B cell (primary cell): ENCODE measurements around the gene PRMT5. TPM values are rescaled to one million over a fixed set of nuclear protein-coding genes. Genes with fewer than 3 reads are reported as not detected.
A peak's percentile ranks its signal among the peaks of the same experiment; 100 is the strongest.

Experiments used
- ATAC-seq: fragments of 200-7000 bp; cut with Tn5 transposase; one replicate; pipeline ENCODE4 v1.10.0; 2021; ENCODE audit warnings: low read depth, mild to moderate bottlenecking, moderate number of reproducible peaks, moderate library complexity
- CTCF ChIA-PET: fragments of 350-600 bp; sonication (Branson Sonifier 250); formaldehyde crosslinking; loops from one replicate; lab custom pipeline; 2021; ENCODE audit warnings: antibody characterized with exemption, inconsistent platforms; lab: Charles Lee
- POLR2A ChIA-PET: fragments of 350-600 bp; sonication (Branson Sonifier 250); formaldehyde crosslinking; loops from one replicate; lab custom pipeline; 2021; ENCODE audit warnings: antibody characterized with exemption; lab: Charles Lee
- DNase-seq: peaks from one replicate; pipeline ENCODE4 v3.0.0; 2013
- H2AFZ ChIP-seq: 2 replicates; pipeline ENCODE4 v1.6.1; 2012; ENCODE audit warnings: mild to moderate bottlenecking, low read depth, low read length; ENCODE audit not compliant: insufficient read depth, poor library complexity, severe bottlenecking
- H3K27ac ChIP-seq, 2 donors: 1 replicate in 1 of 2; 2 replicates in 1 of 2; pipeline ENCODE4 v1.5.1; 2012 to 2013; ENCODE audit warnings: low read length in 2 of 2, mild to moderate bottlenecking in 2 of 2, moderate library complexity in 1 of 2
- H3K27me3 ChIP-seq, 4 experiments: fragments of 200-600 bp in 1 of 4; sonication (generic) in 1 of 4; replicated peaks in 1 of 4; 1 replicate in 2 of 4; 2 replicates in 2 of 4; pipeline versions ENCODE4 v1.6.1 to v1.7.0; 2013 to 2016; ENCODE audit warnings: low read length in 3 of 4, mild to moderate bottlenecking in 2 of 4, mixed read lengths in 1 of 4, moderate library complexity in 1 of 4; ENCODE audit not compliant: insufficient read depth in 4 of 4, control insufficient read depth in 3 of 4; ENCODE audit errors: control extremely low read depth in 1 of 4
- H3K36me3 ChIP-seq, 2 experiments: replicated peaks in 1 of 2; 1 replicate in 1 of 2; 2 replicates in 1 of 2; pipeline versions ENCODE4 v1.6.1 to v1.7.1; 2013; ENCODE audit warnings: low read length in 1 of 2; ENCODE audit not compliant: insufficient read depth in 2 of 2, control insufficient read depth in 1 of 2; ENCODE audit errors: control extremely low read depth in 1 of 2, extremely low read depth in 1 of 2
- H3K4me1 ChIP-seq, 2 donors: fragments of 200-600 bp in 1 of 2; sonication (generic) in 1 of 2; 1 replicate in 1 of 2; 2 replicates in 1 of 2; pipeline versions ENCODE4 v1.5.1 to v1.6.1; 2013 to 2017; ENCODE audit warnings: low read length in 2 of 2; ENCODE audit not compliant: control insufficient read depth in 2 of 2, insufficient read depth in 2 of 2
- H3K4me2 ChIP-seq: replicated peaks from 2 replicates; pipeline ENCODE3; 2012; ENCODE audit warnings: mild to moderate bottlenecking, low read depth, low read length; ENCODE audit not compliant: poor library complexity, severe bottlenecking
- H3K4me3 ChIP-seq, 5 experiments: fragments of 200-600 bp in 1 of 5; sonication (generic) in 1 of 5; 1 replicate in 3 of 5; 2 replicates in 2 of 5; pipeline versions ENCODE4 v1.5.1 to v1.7.0; 2011 to 2016; ENCODE audit warnings: low read length in 4 of 5, mild to moderate bottlenecking in 4 of 5, low read depth in 2 of 5, control low read depth in 1 of 5, moderate library complexity in 1 of 5; ENCODE audit not compliant: insufficient read depth in 1 of 5; ENCODE audit errors: control extremely low read depth in 1 of 5, extremely low read depth in 1 of 5
- H3K79me2 ChIP-seq: fragments of 200-600 bp; sonication (generic); one replicate; pipeline ENCODE4 v1.6.0; 2016; ENCODE audit warnings: low read length; ENCODE audit not compliant: control insufficient read depth, insufficient read depth
- H3K9ac ChIP-seq: fragments of 200-600 bp; sonication (generic); 2 replicates; pipeline ENCODE4 v1.6.1; 2017; ENCODE audit warnings: mild to moderate bottlenecking, low read length, moderate library complexity
- H3K9me3 ChIP-seq, 3 donors: one replicate each; pipeline versions ENCODE4 v1.6.1 to v1.7.1; 2013; ENCODE audit warnings: low read length in 2 of 3; ENCODE audit not compliant: control insufficient read depth in 2 of 3, insufficient read depth in 1 of 3; ENCODE audit errors: control extremely low read depth in 1 of 3
- H4K20me1 ChIP-seq: 2 replicates; pipeline ENCODE4 v1.6.0; 2012; ENCODE audit warnings: mild to moderate bottlenecking, low read length; ENCODE audit not compliant: insufficient read depth, control insufficient read depth, poor library complexity, severe bottlenecking
- H3K27ac Mint-ChIP-seq: one replicate; pipeline ENCODE4 v1.8.0; 2021; ENCODE audit warnings: mixed read lengths
- H3K27me3 Mint-ChIP-seq: one replicate; pipeline ENCODE4 v1.8.0; 2021; ENCODE audit warnings: mixed read lengths
- H3K4me1 Mint-ChIP-seq: one replicate; pipeline ENCODE4 v1.8.0; 2021; ENCODE audit warnings: mixed read lengths
- H3K4me3 Mint-ChIP-seq: one replicate; pipeline ENCODE4 v1.8.0; 2021; ENCODE audit warnings: mixed read lengths
- H3K9me3 Mint-ChIP-seq: one replicate; pipeline ENCODE4 v1.8.0; 2022; ENCODE audit warnings: mixed read lengths; ENCODE audit not compliant: insufficient read depth
- EZH2 ChIP-seq: IDR thresholded peaks from 2 replicates; pipeline ENCODE4 v1.6.1; 2012; ENCODE audit warnings: borderline replicate concordance, low read depth, mild to moderate bottlenecking, moderate library complexity, low read length; ENCODE audit not compliant: insufficient read depth, poor library complexity, severe bottlenecking
- WGBS: methylation state at CpG from one replicate; pipeline ENCODE4 v1.1.5; 2013; ENCODE audit warnings: missing lambda C conversion rate; ENCODE audit not compliant: insufficient coverage; 5-methylcytosine and 5-hydroxymethylcytosine counted together
- intact Hi-C: fragments of 100-400 bp; cut with micrococcal nuclease; formaldehyde crosslinking; loops from one replicate; pipeline ENCODE4 v1.10.0; 2022
- polyA plus RNA-seq: library from polyadenylated mRNA; depleted of rRNA; stranded (reverse); fragments of >200 nt; gene quantifications from 2 replicates; pipeline ENCODE4 v1.2.3, GENCODE V29; 2012
- total RNA-seq, 2 donors: library from RNA; stranded (reverse); fragments of 120-200 nt in 1 of 2; gene quantifications; 1 replicate in 1 of 2; 2 replicates in 1 of 2; pipeline versions ENCODE4 v1.2.3 to v1.2.4, GENCODE V29; 2013 to 2022
- TF ChIP-seq, protein P1 (sequence below): fragments of 200-600 bp; IDR thresholded peaks from one replicate; pipeline ENCODE4 v1.8.0; 2022; ENCODE audit warnings: antibody characterized with exemption, mild to moderate bottlenecking

The PRMT5 gene
- total and polyA plus RNA-seq, 2 donors (not counting 1 experiment from before 2014, with no cell fraction given), result 38.8 to 50.4 TPM

GRCh38 chr14:22882529-22883172 lies 46.5 kb downstream of the PRMT5 start:
- Histone ChIP-seq H3K36me3 (peaks cover 0 to 22% of the 10 kb centered on the region in 2 experiments), H3K27me3 (no peaks in the 10 kb centered on the region), H3K9ac (no peak overlapping the region), H3K4me1 (peaks cover 29 to 57% of the 10 kb centered on the region in 2 donors), H4K20me1 (peaks cover 3% of the 10 kb centered on the region), H3K4me2 (peak overlapping the region; percentile 12), H2AFZ (no peak overlapping the region), H3K9me3 (no peaks in the 10 kb centered on the region), H3K79me2 (peaks cover 8% of the 10 kb centered on the region), H3K4me3 (no peak overlapping the region), H3K27ac (no peak overlapping the region)
- ATAC-seq (no peak), DNase-seq (peak; percentile 78)
- POLR2A ChIA-PET, result interaction anchor here (0.6 to 1.9 kb wide), 3 partner anchors 10 to 368 kb away, joined by 5 to 11 read pairs (median 6); partner anchors contain the start of gene LRP10
- H3K27me3 Mint-ChIP-seq, result no peaks in the 10 kb centered on the region
- intact Hi-C loops, result no loop called here
- WGBS, result 48% methylated on average over 4 of the region's 6 CpGs
- no peak for TF ChIP-seq EZH2
- TF ChIP-seq, protein P1, sequence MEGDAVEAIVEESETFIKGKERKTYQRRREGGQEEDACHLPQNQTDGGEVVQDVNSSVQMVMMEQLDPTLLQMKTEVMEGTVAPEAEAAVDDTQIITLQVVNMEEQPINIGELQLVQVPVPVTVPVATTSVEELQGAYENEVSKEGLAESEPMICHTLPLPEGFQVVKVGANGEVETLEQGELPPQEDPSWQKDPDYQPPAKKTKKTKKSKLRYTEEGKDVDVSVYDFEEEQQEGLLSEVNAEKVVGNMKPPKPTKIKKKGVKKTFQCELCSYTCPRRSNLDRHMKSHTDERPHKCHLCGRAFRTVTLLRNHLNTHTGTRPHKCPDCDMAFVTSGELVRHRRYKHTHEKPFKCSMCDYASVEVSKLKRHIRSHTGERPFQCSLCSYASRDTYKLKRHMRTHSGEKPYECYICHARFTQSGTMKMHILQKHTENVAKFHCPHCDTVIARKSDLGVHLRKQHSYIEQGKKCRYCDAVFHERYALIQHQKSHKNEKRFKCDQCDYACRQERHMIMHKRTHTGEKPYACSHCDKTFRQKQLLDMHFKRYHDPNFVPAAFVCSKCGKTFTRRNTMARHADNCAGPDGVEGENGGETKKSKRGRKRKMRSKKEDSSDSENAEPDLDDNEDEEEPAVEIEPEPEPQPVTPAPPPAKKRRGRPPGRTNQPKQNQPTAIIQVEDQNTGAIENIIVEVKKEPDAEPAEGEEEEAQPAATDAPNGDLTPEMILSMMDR, result no peak
- H3K4me1 Mint-ChIP-seq, result peaks cover 53% of the 10 kb centered on the region
- no peaks in the 10 kb centered on the region for H3K9me3 Mint-ChIP-seq
- H3K27ac Mint-ChIP-seq, result peak overlapping the region; percentile 71
- CTCF ChIA-PET, result interaction anchor here (0.5 to 7.0 kb wide), 12 partner anchors 11 to 1457 kb away, joined by 3 to 101 read pairs (median 4); partner anchors contain the start of genes ABHD4, LRP10 and RIPK3
- H3K4me3 Mint-ChIP-seq, result no peak overlapping the region

GRCh38 chr14:22882064-22882463 lies 47.1 kb downstream of the PRMT5 start:
- H3K27ac Mint-ChIP-seq, result peak overlapping the region; percentile 0
- CTCF ChIA-PET, result interaction anchor here (1.3 to 7.0 kb wide), 10 partner anchors 10 to 1458 kb away, joined by 3 to 101 read pairs (median 3); partner anchors contain the start of genes ABHD4, LRP10 and RIPK3
- H3K27ac ChIP-seq, result no peak overlapping the region
- H3K4me1 ChIP-seq, result peaks cover 24 to 51% of the 10 kb centered on the region in 2 donors
- peaks cover 50% of the 10 kb centered on the region for H3K4me1 Mint-ChIP-seq
- DNase-seq (no peak), ATAC-seq (no peak)
- TF ChIP-seq EZH2, result no peak
- no peaks in the 10 kb centered on the region for H3K27me3 Mint-ChIP-seq
- no peak overlapping the region for H2AFZ ChIP-seq
- H3K27me3 ChIP-seq, result no peaks in the 10 kb centered on the region
- no peak overlapping the region for H3K4me2 ChIP-seq
- H4K20me1 ChIP-seq, result peaks cover 9% of the 10 kb centered on the region
- H3K4me3 ChIP-seq, result no peak overlapping the region
- WGBS, result 68% methylated on average over 5 of the region's 7 CpGs
- H3K79me2 ChIP-seq, result peaks cover 8% of the 10 kb centered on the region
- H3K9me3 Mint-ChIP-seq, result no peaks in the 10 kb centered on the region
- POLR2A ChIA-PET, result interaction anchor here (0.7 to 1.9 kb wide), 2 partner anchors 10 to 11 kb away, joined by 5 to 11 read pairs; partner anchors contain the start of gene LRP10
- intact Hi-C loops, result no loop called here
- peaks cover 0 to 28% of the 10 kb centered on the region in 2 experiments for H3K36me3 ChIP-seq
- no peak overlapping the region for H3K4me3 Mint-ChIP-seq
- no peaks in the 10 kb centered on the region for H3K9me3 ChIP-seq
- H3K9ac ChIP-seq, result no peak overlapping the region
